H1 (cell line): ENCODE measurements around the gene STX18.

ENCODE experiments used
- ATF3 ChIP-seq: IDR thresholded peaks from 2 replicates; pipeline ENCODE4 v1.6.1; 2011; ENCODE audit warnings: low read depth, mild to moderate bottlenecking, low read length; ENCODE audit not compliant: insufficient read depth
- RFX5 ChIP-seq: IDR thresholded peaks from 2 replicates; pipeline ENCODE4 v1.6.1; 2011; ENCODE audit warnings: low read depth, low read length, improper control_type of control experiment, borderline replicate concordance

GRCh38 chr4:4386736-4387392, 155.0 kb downstream of the STX18 start, which contains the start of gene NSG1:
- TF ChIP-seq RFX5 (no peak), ATF3 (no peak)
